Left ventricle myocardium inferior (tissue), 1 donor: ENCODE results near the gene FUT9. TPM values are rescaled to one million over a fixed set of nuclear protein-coding genes. Genes with fewer than 3 reads are reported as not detected.

ENCODE experiments used
- DNase-seq: peaks from one replicate; pipeline ENCODE4 v3.0.0-alpha.2; 2020
- H3K27ac ChIP-seq: fragments of 200-600 bp; replicated peaks from 2 replicates; pipeline ENCODE4 v1.8.0; 2021
- H3K27me3 ChIP-seq: fragments of 200-600 bp; 2 replicates; pipeline ENCODE4 v1.8.0; 2021; ENCODE audit warnings: low read depth
- H3K36me3 ChIP-seq: fragments of 200-600 bp; 2 replicates; pipeline ENCODE4 v1.8.0; 2021
- H3K4me1 ChIP-seq: fragments of 200-600 bp; 2 replicates; pipeline ENCODE4 v1.8.0; 2021
- H3K4me3 ChIP-seq: fragments of 200-600 bp; 2 replicates; pipeline ENCODE4 v1.8.0; 2021; ENCODE audit warnings: mild to moderate bottlenecking, moderate library complexity
- H3K9me3 ChIP-seq: fragments of 200-600 bp; replicated peaks from 2 replicates; pipeline ENCODE4 v1.8.0; 2021
- intact Hi-C: fragments of 100-400 bp; cut with micrococcal nuclease; formaldehyde crosslinking; loops from one replicate; pipeline ENCODE4 v1.11.0; 2022
- total RNA-seq: library from RNA; stranded (reverse); fragmentation: NEBNext Ultra II Directional; extraction: Animal tissue kit (Norgen Biotek cat#: 25700); gene quantifications from one replicate; pipeline ENCODE4 v1.2.1, GENCODE V29; 2021
- TF ChIP-seq, protein P1 (sequence below): fragments of 200-600 bp; IDR thresholded peaks from 2 replicates; pipeline ENCODE4 v1.8.0; 2021; ENCODE audit warnings: antibody characterized with exemption, mild to moderate bottlenecking, borderline replicate concordance
- donor health status: DM: no; HTN: yes; CAD: no; lungs with severe emphysema.

FUT9 gene
- total RNA-seq, 1 donor from 2014 or later = not detected

- Histone ChIP-seq H3K27me3 (peaks cover 50% of the 10 kb centered on the region), H3K27ac (no peak overlapping the region), H3K4me3 (no peak overlapping the region), H3K36me3 (no peaks in the 10 kb centered on the region), H3K4me1 (no peaks in the 10 kb centered on the region), H3K9me3 (no peaks in the 10 kb centered on the region)
- TF ChIP-seq, protein P1, sequence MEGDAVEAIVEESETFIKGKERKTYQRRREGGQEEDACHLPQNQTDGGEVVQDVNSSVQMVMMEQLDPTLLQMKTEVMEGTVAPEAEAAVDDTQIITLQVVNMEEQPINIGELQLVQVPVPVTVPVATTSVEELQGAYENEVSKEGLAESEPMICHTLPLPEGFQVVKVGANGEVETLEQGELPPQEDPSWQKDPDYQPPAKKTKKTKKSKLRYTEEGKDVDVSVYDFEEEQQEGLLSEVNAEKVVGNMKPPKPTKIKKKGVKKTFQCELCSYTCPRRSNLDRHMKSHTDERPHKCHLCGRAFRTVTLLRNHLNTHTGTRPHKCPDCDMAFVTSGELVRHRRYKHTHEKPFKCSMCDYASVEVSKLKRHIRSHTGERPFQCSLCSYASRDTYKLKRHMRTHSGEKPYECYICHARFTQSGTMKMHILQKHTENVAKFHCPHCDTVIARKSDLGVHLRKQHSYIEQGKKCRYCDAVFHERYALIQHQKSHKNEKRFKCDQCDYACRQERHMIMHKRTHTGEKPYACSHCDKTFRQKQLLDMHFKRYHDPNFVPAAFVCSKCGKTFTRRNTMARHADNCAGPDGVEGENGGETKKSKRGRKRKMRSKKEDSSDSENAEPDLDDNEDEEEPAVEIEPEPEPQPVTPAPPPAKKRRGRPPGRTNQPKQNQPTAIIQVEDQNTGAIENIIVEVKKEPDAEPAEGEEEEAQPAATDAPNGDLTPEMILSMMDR = no peak
- no peak for DNase-seq
- intact Hi-C loops = no loop called here
Observed at GRCh38 chr6:96013531-96013930, 2.2 kb upstream of the FUT9 start.

DNA sequence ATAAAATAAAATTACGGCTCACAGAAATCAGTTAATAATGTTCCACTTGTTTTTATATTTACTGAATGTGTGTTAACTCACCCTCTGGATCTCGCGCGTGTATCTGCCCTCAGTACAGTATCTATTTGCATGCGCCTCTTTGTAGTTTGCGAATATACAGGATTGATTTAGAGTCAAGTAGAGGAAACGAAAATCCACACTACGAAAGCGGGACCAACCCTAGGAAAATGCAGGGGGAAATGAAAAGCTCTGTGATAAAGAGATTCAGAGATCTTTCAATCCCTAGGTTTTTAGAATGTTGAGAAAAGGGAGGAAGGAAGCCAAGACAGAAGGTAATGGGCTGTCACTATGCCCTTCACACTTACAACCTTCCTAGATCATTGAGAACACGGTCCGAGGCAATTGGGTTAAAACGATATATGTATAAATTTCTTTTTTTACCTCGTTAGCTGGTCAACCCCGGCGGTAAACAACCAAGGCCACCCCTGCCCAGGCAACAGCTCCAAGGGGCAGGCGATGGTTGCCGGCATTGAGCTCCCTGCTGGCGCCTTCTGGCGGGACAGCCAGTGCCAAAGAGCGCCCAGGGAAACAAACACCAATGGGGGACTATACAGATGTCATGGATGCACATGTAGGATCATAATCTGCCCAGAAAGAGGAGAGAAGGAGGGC lies 792 bp upstream of the FUT9 start:
- intact Hi-C loops = no loop called here
- no peak for DNase-seq
- Histone ChIP-seq H3K27me3 (peaks cover 50% of the 10 kb centered on the region), H3K27ac (no peak overlapping the region), H3K4me1 (no peaks in the 10 kb centered on the region), H3K9me3 (no peaks in the 10 kb centered on the region), H3K36me3 (no peaks in the 10 kb centered on the region), H3K4me3 (no peak overlapping the region)
- TF ChIP-seq, protein P1 = no peak

DNA sequence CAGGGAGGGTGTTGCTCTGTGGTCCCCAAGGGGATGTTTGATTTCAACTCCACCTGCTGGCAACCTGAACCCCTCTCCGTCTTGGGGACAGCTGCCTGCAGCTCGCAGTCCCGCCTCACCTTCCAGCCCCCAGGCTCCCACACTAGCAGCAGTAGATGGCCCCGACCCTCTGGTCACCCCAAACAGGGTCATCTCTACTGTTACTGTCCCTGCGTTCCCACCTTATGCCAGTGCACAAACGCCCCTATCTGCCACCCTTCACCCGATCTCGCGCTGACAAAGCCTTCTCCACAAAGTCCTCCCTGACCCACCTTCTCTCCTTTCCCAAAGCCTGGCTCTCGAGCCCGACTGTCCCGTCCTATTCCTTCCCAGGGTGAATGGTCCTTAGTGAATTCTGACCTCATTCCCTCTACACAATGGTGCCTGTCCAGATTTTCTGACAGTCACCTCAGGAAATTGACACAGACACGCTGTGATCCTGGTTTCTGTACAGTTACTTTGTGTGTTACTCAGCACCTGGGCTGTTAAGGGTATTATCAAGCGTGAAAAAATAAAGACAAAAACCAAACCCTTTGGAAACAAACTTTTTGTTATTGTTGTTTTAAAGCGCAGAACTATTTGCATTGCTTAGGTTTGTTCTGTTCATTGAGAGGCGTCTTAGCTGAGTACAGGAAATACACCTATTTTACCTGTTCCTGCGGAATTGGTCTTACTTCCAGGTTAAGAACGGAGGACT lies 728 bp downstream of the FUT9 start:
- Histone ChIP-seq H3K27ac (no peak overlapping the region), H3K27me3 (peaks cover 50% of the 10 kb centered on the region), H3K4me1 (no peaks in the 10 kb centered on the region), H3K4me3 (no peak overlapping the region), H3K36me3 (no peaks in the 10 kb centered on the region), H3K9me3 (no peaks in the 10 kb centered on the region)
- TF ChIP-seq, protein P1 = no peak
- intact Hi-C loops = no loop called here
- no peak for DNase-seq

- Histone ChIP-seq H3K9me3 (no peaks in the 10 kb centered on the region), H3K36me3 (no peaks in the 10 kb centered on the region), H3K27me3 (peaks cover 50% of the 10 kb centered on the region), H3K27ac (no peak overlapping the region), H3K4me3 (no peak overlapping the region), H3K4me1 (no peaks in the 10 kb centered on the region)
- TF ChIP-seq, protein P1 = no peak
- intact Hi-C loops = no loop called here
- DNase-seq = no peak
Observed at GRCh38 chr6:96017070-96017359, 1.2 kb downstream of the FUT9 start.

GRCh38 chr6:96022225-96022624 lies 6.5 kb downstream of the FUT9 start:
- TF ChIP-seq, protein P1 = no peak
- intact Hi-C loops = no loop called here

More at GRCh38 chr6:96022225-96022624, 6.5 kb downstream of the FUT9 start:
- peaks cover 10% of the 10 kb centered on the region for H3K27me3 ChIP-seq
- H3K4me1 ChIP-seq = no peaks in the 10 kb centered on the region
- H3K4me3 ChIP-seq = no peak overlapping the region
- no peak overlapping the region for H3K27ac ChIP-seq
- no peaks in the 10 kb centered on the region for H3K36me3 ChIP-seq
- H3K9me3 ChIP-seq = no peaks in the 10 kb centered on the region
- DNase-seq = no peak
